Mesenchymal stem cell (in vitro differentiated cells and primary cell): ENCODE data around the gene SPTBN1.

ENCODE experiments used
- DNase-seq: peaks from one replicate; pipeline ENCODE4 v3.0.0-alpha.2; 2013
- H2AFZ ChIP-seq: one replicate; pipeline ENCODE4 v1.6.1; 2013; ENCODE audit warnings: low read depth, mild to moderate bottlenecking, control low read depth, inconsistent platforms, low read length, moderate library complexity
- H2AK5ac ChIP-seq: 2 replicates; pipeline ENCODE4 v1.6.1; 2013; ENCODE audit warnings: low read length, moderate library complexity, mild to moderate bottlenecking, inconsistent platforms; ENCODE audit not compliant: severe bottlenecking
- H2BK120ac ChIP-seq: one replicate; pipeline ENCODE4 v1.6.1; 2013; ENCODE audit warnings: low read depth, mild to moderate bottlenecking, inconsistent platforms, low read length, moderate library complexity
- H2BK12ac ChIP-seq, 2 experiments: one replicate each; pipeline ENCODE4 v1.6.1; 2013; ENCODE audit warnings: inconsistent platforms in 2 of 2, low read length in 2 of 2, mild to moderate bottlenecking in 2 of 2, moderate library complexity in 2 of 2, control low read depth in 1 of 2
- H2BK15ac ChIP-seq: one replicate; pipeline ENCODE4 v1.6.1; 2013; ENCODE audit warnings: mild to moderate bottlenecking, low read depth, inconsistent platforms; ENCODE audit not compliant: poor library complexity, severe bottlenecking
- H2BK5ac ChIP-seq: 2 replicates; pipeline ENCODE4 v1.6.1; 2013; ENCODE audit warnings: low read depth, mild to moderate bottlenecking, low read length, control low read depth, inconsistent platforms; ENCODE audit not compliant: poor library complexity, severe bottlenecking
- H3K14ac ChIP-seq, 2 experiments: one replicate each; pipeline ENCODE4 v1.6.1; 2013; ENCODE audit warnings: inconsistent platforms in 2 of 2, low read length in 2 of 2, control low read depth in 1 of 2, mild to moderate bottlenecking in 1 of 2, moderate library complexity in 1 of 2
- H3K18ac ChIP-seq, 2 experiments: one replicate each; pipeline ENCODE4 v1.6.1; 2013; ENCODE audit warnings: inconsistent platforms in 2 of 2, low read length in 2 of 2, control low read depth in 1 of 2, low read depth in 1 of 2, mild to moderate bottlenecking in 1 of 2
- H3K23ac ChIP-seq, 2 experiments: one replicate each; pipeline ENCODE4 v1.6.1; 2013; ENCODE audit warnings: inconsistent platforms in 2 of 2, low read length in 2 of 2, mild to moderate bottlenecking in 2 of 2, moderate library complexity in 2 of 2, control low read depth in 1 of 2
- H3K27ac ChIP-seq: 2 replicates; pipeline ENCODE4 v1.5.1; 2013; ENCODE audit warnings: mild to moderate bottlenecking, moderate library complexity, low read length, control low read depth, inconsistent platforms; ENCODE audit not compliant: poor library complexity, severe bottlenecking
- H3K27me3 ChIP-seq, 2 experiments: 2 replicates each; pipeline versions ENCODE4 v1.6.1 to v1.7.0; 2013; ENCODE audit warnings: low read length in 2 of 2, mild to moderate bottlenecking in 2 of 2, moderate library complexity in 2 of 2, control low read depth in 1 of 2, inconsistent platforms in 1 of 2; ENCODE audit not compliant: control insufficient read depth in 1 of 2, insufficient read depth in 1 of 2
- H3K36me3 ChIP-seq, 2 experiments: 2 replicates each; pipeline versions ENCODE4 v1.6.1 to v1.7.0; 2013; ENCODE audit warnings: low read length in 2 of 2, control low read depth in 1 of 2, inconsistent platforms in 1 of 2, low read depth in 1 of 2, mild to moderate bottlenecking in 1 of 2; ENCODE audit not compliant: insufficient read depth in 2 of 2, control insufficient read depth in 1 of 2
- H3K4ac ChIP-seq, 2 experiments: one replicate each; pipeline ENCODE4 v1.6.1; 2013; ENCODE audit warnings: inconsistent platforms in 2 of 2, low read length in 2 of 2, mild to moderate bottlenecking in 2 of 2, moderate library complexity in 2 of 2, control low read depth in 1 of 2, low read depth in 1 of 2
- H3K4me1 ChIP-seq: 2 replicates; pipeline ENCODE4 v1.6.1; 2013; ENCODE audit warnings: low read depth, low read length, control low read depth; ENCODE audit not compliant: control insufficient read depth, insufficient read depth
- H3K4me2 ChIP-seq: 2 replicates; pipeline ENCODE4 v1.6.1; 2013; ENCODE audit warnings: low read length, mild to moderate bottlenecking, inconsistent platforms; ENCODE audit not compliant: poor library complexity, severe bottlenecking
- H3K4me3 ChIP-seq, 2 experiments: 2 replicates each; pipeline versions ENCODE4 v1.5.1 to v1.7.0; 2013; ENCODE audit warnings: low read length in 2 of 2, mild to moderate bottlenecking in 2 of 2, control low read depth in 1 of 2, low read depth in 1 of 2; ENCODE audit not compliant: insufficient read depth in 1 of 2
- H3K79me1 ChIP-seq: replicated peaks from 2 replicates; pipeline ENCODE4 v1.6.1; 2013; ENCODE audit warnings: mild to moderate bottlenecking, control low read depth, low read length, inconsistent platforms; ENCODE audit not compliant: poor library complexity, severe bottlenecking
- H3K9ac ChIP-seq: 2 replicates; pipeline ENCODE4 v1.7.0; 2013; ENCODE audit warnings: mild to moderate bottlenecking, low read length, moderate library complexity
- H3K9me3 ChIP-seq: 2 replicates; pipeline ENCODE4 v1.7.0; 2013; ENCODE audit warnings: mild to moderate bottlenecking, low read length; ENCODE audit not compliant: control insufficient read depth
- H4K8ac ChIP-seq: one replicate; pipeline ENCODE4 v1.6.1; 2013; ENCODE audit warnings: inconsistent platforms, mild to moderate bottlenecking, low read length, moderate library complexity
- H4K91ac ChIP-seq: one replicate; pipeline ENCODE4 v1.6.1; 2013; ENCODE audit warnings: mild to moderate bottlenecking, low read length, inconsistent platforms
- WGBS: methylation state at CpG from one replicate; pipeline ENCODE4 v1.1.7; 2013; ENCODE audit warnings: mixed read lengths; 5-methylcytosine and 5-hydroxymethylcytosine counted together

Gene SPTBN1

DNA sequence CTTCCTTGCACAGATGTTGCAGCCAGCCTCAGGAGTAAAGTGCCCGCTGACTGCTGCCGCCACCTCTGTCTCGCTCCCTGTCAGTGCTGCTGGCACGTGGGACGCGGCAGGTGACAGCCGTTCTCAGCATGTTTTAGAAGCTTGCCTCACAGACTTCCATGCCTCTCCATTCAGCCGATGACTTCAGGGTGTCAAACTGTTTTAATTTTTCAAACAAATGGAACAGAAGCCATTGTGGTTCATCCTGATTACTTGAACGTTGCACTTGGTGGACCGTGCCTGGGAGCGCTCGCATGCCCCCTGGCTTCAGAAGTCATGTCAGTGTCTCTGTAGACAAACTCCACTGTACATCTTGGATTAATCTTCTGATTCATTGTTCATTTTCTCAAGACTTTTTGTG lies 204.6 kb downstream of the SPTBN1 start:
- no peaks in the 10 kb centered on the region for H3K9me3 ChIP-seq
- no peak overlapping the region for H3K27ac ChIP-seq
- H3K4me1 ChIP-seq = peaks cover 4% of the 10 kb centered on the region
- H2BK12ac ChIP-seq = no peak overlapping the region
- no peak overlapping the region for H2BK15ac ChIP-seq
- DNase-seq = no peak
- H3K23ac ChIP-seq = no peak overlapping the region
- no peak overlapping the region for H4K8ac ChIP-seq
- H2AK5ac ChIP-seq = no peak overlapping the region
- no peak overlapping the region for H4K91ac ChIP-seq
- peaks cover 32% of the 10 kb centered on the region for H3K79me1 ChIP-seq
- H3K4me2 ChIP-seq = no peak overlapping the region
- no peak overlapping the region for H3K14ac ChIP-seq
- H3K4me3 ChIP-seq = no peak overlapping the region
- H3K36me3 ChIP-seq = peaks cover 44 to 97% of the 10 kb centered on the region in 2 experiments
- no peak overlapping the region for H3K18ac ChIP-seq
- WGBS = 95% methylated on average over 12 of the region's 12 CpGs
- H3K27me3 ChIP-seq = no peaks in the 10 kb centered on the region
- H2BK5ac ChIP-seq = no peak overlapping the region
- no peak overlapping the region for H2AFZ ChIP-seq
- no peak overlapping the region for H3K9ac ChIP-seq
- H3K4ac ChIP-seq = no peak overlapping the region
- no peak overlapping the region for H2BK120ac ChIP-seq

DNA sequence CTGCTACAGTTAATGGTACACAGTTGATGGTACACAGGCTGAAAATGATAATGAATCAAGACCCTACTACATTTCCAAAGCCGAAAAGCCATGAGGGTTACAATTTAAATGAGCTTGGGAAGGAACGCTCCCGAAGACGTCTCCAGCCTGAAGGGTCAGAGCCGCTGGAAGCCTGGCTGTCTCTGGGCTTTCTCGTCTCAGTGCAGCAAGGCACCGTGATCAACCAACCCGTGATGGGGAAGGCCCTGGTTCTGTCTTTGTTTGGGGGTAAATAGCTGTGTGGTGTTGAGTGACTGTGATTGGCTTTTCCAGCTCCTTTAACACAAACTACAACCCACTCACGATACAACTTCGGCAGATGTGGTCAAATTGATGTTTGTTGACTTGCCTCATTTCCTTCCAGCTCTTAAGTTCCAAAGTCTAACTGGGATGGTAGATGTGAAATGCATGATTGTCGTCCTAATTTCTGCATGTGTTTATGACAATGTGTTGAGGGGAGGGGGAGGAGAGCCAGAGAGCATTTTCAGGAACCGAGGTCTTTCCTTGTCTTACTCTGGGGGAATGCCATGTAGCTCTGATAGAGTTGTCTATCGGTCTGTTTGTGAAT lies 207.4 kb downstream of the SPTBN1 start:
- no peak overlapping the region for H3K27ac ChIP-seq
- peaks cover 53 to 89% of the 10 kb centered on the region in 2 experiments for H3K36me3 ChIP-seq
- H3K27me3 ChIP-seq = no peaks in the 10 kb centered on the region
- no peak overlapping the region for H2BK120ac ChIP-seq
- H2AK5ac ChIP-seq = no peak overlapping the region
- no peak overlapping the region for H3K9ac ChIP-seq
- no peak overlapping the region for H4K8ac ChIP-seq
- no peaks in the 10 kb centered on the region for H3K9me3 ChIP-seq
- no peak overlapping the region for H3K14ac ChIP-seq
- peaks cover 42% of the 10 kb centered on the region for H3K79me1 ChIP-seq
- H3K4ac ChIP-seq = no peak overlapping the region
- no peak for DNase-seq
- no peak overlapping the region for H3K4me2 ChIP-seq
- H3K4me3 ChIP-seq = no peak overlapping the region
- no peak overlapping the region for H2BK12ac ChIP-seq
- no peak overlapping the region for H2AFZ ChIP-seq
- peaks cover 2% of the 10 kb centered on the region for H3K4me1 ChIP-seq
- no peak overlapping the region for H3K23ac ChIP-seq
- no peak overlapping the region for H4K91ac ChIP-seq
- H3K18ac ChIP-seq = no peak overlapping the region
- no peak overlapping the region for H2BK15ac ChIP-seq
- WGBS = 94% methylated on average over 11 of the region's 13 CpGs
- no peak overlapping the region for H2BK5ac ChIP-seq

DNA sequence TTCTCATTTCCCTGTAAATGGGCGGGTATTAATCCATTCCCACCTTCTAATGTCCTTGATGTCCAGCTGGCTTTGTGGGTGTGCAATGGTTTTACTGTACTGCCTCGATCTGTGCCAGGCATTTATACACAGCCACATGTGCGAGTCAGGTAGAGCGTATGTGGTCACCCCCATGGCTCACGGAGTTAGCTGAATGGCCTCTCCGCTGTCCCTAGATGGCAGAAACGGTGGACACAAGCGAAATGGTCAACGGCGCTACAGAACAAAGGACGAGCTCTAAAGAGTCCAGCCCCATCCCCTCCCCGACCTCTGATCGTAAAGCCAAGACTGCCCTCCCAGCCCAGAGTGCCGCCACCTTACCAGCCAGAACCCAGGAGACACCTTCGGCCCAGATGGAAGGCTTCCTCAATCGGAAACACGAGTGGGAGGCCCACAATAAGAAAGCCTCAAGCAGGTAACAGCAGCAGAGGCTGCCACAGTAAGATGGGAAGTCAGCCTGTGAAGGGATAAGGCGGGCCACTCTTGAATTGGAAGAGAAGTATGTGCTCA lies 208.2 kb downstream of the SPTBN1 start:
- H2AFZ ChIP-seq = no peak overlapping the region
- peak overlapping the region in 1 of 2 experiments; percentile 41 for H3K18ac ChIP-seq
- H4K8ac ChIP-seq = no peak overlapping the region
- WGBS = 98% methylated on average over 18 of the region's 18 CpGs
- peaks cover 41% of the 10 kb centered on the region for H3K79me1 ChIP-seq
- H3K9ac ChIP-seq = no peak overlapping the region
- H2AK5ac ChIP-seq = no peak overlapping the region
- H2BK15ac ChIP-seq = no peak overlapping the region
- DNase-seq = no peak
- no peaks in the 10 kb centered on the region for H3K9me3 ChIP-seq
- no peak overlapping the region for H3K4me2 ChIP-seq
- H3K14ac ChIP-seq = peak overlapping the region in 1 of 2 experiments; percentile 53
- no peak overlapping the region for H3K27ac ChIP-seq
- no peak overlapping the region for H3K23ac ChIP-seq
- no peak overlapping the region for H3K4me3 ChIP-seq
- H3K4ac ChIP-seq = no peak overlapping the region
- no peak overlapping the region for H2BK5ac ChIP-seq
- H2BK12ac ChIP-seq = no peak overlapping the region
- H4K91ac ChIP-seq = no peak overlapping the region
- H3K27me3 ChIP-seq = no peaks in the 10 kb centered on the region
- H3K36me3 ChIP-seq = peaks cover 54 to 89% of the 10 kb centered on the region in 2 experiments
- no peaks in the 10 kb centered on the region for H3K4me1 ChIP-seq
- no peak overlapping the region for H2BK120ac ChIP-seq

DNA sequence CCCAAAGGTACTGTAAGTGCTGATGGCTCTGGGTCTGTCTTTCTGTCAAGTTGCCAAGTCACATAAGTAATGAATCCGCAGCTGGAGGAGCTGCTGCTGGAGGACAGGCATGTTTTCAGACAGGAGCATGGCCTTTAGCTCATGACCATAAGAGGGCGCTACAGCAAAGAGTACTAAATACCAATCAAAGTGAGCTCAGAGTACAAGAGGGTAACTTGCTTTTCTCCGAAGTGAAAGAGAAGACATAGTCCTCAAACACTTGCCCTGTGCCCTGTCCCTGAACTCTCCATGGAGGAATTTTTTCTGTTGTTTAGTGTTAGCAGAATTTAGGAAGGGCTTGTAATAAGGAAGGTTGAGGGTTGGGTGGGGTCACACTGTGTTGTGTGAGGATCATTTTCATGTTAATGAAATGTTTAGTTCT lies 209.3 kb downstream of the SPTBN1 start:
- Histone ChIP-seq H3K23ac (no peak overlapping the region), H2BK12ac (no peak overlapping the region), H3K4me1 (no peaks in the 10 kb centered on the region), H3K79me1 (peaks cover 43% of the 10 kb centered on the region), H2BK120ac (peak overlapping the region; percentile 3), H3K18ac (peak overlapping the region in 1 of 2 experiments; percentile 78), H3K9me3 (no peaks in the 10 kb centered on the region), H2BK15ac (no peak overlapping the region), H2BK5ac (no peak overlapping the region), H3K36me3 (peaks cover 57 to 86% of the 10 kb centered on the region in 2 experiments), H4K91ac (no peak overlapping the region), H3K4ac (peak overlapping the region in 1 of 2 experiments; percentile 67), H4K8ac (no peak overlapping the region), H3K27ac (no peak overlapping the region), H3K9ac (peak overlapping the region; percentile 71), H2AK5ac (no peak overlapping the region), H3K4me2 (no peak overlapping the region), H3K4me3 (peak overlapping the region in 1 of 2 experiments; percentile 25), H2AFZ (no peak overlapping the region), H3K27me3 (no peaks in the 10 kb centered on the region), H3K14ac (no peak overlapping the region)
- peak; percentile 53 for DNase-seq
- 31% methylated on average over 2 of the region's 3 CpGs for WGBS
